ENCODE results near the gene CHST8.

DNA sequence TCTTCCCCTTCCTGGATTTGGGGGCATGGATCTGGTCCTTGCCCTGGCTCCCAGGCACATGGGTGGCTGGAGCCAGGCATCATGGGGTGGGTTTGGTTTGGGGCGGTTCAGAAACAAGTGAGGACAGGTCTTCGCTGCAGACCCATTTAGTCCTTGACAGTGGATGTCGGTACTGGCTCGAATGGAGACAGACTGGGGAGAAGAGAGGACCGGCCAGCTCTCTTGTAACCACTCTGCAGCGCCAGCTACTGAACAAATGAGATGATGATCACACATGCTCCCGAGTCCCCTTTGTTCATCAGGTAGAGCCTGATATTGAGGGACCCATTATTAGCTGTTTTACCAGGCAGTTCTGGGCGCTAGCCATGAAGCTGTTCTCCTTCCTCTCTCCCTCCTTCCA, 64.5 kb downstream of the CHST8 start:
- no peak for TF ChIP-seq EZH2 (IDR thresholded peaks at IDR 0.05; ENCODE audit: borderline replicate concordance, low read length)
- TF ChIP-seq, protein P1, sequence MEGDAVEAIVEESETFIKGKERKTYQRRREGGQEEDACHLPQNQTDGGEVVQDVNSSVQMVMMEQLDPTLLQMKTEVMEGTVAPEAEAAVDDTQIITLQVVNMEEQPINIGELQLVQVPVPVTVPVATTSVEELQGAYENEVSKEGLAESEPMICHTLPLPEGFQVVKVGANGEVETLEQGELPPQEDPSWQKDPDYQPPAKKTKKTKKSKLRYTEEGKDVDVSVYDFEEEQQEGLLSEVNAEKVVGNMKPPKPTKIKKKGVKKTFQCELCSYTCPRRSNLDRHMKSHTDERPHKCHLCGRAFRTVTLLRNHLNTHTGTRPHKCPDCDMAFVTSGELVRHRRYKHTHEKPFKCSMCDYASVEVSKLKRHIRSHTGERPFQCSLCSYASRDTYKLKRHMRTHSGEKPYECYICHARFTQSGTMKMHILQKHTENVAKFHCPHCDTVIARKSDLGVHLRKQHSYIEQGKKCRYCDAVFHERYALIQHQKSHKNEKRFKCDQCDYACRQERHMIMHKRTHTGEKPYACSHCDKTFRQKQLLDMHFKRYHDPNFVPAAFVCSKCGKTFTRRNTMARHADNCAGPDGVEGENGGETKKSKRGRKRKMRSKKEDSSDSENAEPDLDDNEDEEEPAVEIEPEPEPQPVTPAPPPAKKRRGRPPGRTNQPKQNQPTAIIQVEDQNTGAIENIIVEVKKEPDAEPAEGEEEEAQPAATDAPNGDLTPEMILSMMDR (conservative IDR thresholded peaks at IDR 0.05 in 1 of 2, IDR thresholded peaks at IDR 0.05 in 1 of 2; ENCODE audit: extremely low read depth in 1 of 2, insufficient read depth in 1 of 2, low read depth in 1 of 2, low read length in 2 of 2) = no peak

Measured in mammary epithelial cell (primary cell).